HG02973 (cell line): Measurements from ENCODE around the gene GTPBP6.
"Not testable (repeated sequence)": the region's sequence is repeated elsewhere in the genome, so short reads cannot be mapped to it uniquely, and the experiment has no call there.

Experiments used
- ATAC-seq: cut with Tn5 transposase; IDR thresholded peaks from one replicate; pipeline ENCODE4 v1.9.1; 2021; ENCODE audit warnings: moderate library complexity; ENCODE audit not compliant: unreplicated experiment

GTPBP6 gene

DNA sequence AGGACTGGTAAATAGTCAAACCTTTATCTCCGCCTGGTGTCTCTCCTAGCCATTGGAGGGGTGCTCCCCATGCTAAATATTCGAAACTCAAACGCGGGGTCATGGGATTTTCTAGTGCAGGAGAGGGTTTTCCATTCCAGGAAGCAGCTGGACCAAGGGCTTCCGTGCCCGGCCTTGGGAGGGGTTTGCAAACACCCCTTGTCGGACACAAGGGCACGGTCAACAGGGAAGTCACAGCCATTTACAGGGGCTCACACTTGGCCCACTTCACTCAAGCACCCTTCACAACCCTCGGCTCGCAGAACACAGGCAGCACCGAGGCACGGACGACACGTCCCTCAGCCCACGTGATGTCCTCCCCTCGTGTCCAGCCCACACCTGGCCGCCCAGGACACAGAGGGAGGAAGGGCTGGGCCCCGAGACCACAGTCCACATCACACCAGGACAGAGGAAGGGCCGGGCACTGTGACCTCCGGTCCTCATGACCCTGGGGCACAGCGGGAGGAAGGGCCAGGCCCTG lies 47.7 kb downstream of the GTPBP6 start:
- ATAC-seq, result no peak

DNA sequence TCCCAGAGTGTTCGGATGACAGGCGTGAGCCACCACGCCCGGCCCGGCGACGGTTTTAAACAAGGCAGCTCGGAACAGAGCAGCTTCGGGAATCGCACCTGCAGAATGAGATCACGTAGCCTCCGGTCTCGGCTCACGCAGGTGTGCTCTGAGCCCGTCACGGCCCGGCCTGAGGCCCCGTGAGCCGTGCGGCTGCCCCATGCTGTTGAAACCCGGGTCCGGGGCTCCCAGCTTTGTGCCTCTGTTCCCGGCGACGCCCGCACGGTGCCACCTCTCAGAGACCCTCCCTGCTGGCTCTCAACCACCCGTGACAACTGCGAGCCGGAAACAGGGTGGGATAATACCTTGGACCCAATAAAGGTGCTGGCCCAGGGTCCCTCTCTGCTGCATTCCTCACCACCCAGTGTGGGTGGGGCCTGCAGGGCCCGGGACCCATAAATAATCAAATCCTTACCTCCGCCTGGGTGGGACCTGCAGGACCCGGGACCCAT lies 50.8 kb downstream of the GTPBP6 start:
- no peak for ATAC-seq

- ATAC-seq, result no peak
Measured at GRCh38 chrX:265502-265901, 53.1 kb downstream of the GTPBP6 start.

GRCh38 chrX:264634-265455 lies 53.8 kb downstream of the GTPBP6 start:
- ATAC-seq, result no peak

DNA sequence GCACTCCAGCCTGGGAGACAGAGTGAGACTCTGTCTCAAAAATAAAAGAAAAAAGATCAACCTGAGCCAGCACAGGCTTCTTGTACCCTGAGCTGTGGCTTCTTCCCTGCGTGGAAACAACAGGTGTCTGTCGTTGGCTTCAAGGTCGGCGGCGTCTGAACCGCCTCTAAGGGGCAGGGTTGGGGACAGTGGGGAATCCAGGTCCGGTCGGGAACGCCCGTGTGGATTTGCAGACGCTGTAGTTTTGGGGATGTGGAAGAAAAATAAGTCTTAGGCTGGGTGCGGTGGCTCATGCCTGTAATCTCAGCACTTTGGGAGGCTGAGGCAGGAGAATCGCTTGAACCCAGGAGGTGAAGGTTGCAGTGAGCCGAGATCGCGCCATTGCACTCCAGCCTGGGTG lies 54.6 kb downstream of the GTPBP6 start:
- ATAC-seq, result not testable (repeated sequence)

DNA sequence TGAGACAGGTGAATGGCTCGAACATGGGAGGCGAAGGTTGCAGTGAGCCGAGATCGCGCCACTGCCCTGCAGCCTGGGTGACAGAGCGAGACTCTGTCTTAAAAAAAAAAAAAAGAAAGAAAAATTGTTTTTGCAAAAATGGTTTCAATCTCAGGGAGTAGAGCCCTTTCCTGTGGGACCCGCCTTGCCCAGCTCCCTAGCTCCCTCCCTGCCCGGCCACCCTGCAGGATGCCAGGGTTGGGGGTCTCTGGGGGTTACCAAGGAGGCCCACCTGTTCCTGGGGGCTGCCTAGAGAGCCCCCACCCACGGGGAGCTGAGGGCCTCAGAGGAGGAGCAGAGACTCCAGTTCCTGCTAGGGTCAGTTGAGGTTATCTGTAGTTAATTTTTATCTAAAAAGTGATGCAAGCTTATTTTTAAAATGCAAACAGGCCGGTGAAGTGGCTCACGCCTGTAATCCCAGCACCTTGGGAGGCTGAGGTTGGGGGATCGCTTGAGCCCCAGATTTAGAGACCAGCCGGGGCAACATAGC lies 56.2 kb downstream of the GTPBP6 start:
- no peak for ATAC-seq

DNA sequence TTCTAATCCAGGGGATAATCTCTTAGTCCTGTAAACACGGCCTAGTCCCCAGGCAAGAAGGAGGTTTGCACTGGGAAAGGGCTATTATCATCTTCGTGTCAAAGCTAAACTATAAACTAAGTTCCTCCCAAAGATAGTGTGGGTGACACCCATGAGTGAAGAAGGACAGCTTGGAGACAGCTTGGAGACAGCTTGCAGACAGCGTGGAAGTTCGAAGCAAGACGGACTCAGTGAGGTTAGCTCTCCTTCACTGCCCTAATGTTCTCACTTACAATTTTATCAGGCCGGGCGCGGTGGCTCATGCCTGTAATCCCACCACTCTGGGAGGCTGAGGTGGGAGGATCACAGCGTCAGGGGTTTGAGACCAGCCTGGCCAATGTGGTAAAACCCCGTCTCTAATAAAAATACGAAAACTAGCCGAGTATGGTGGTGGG lies 56.7 kb downstream of the GTPBP6 start:
- ATAC-seq, result no peak

DNA sequence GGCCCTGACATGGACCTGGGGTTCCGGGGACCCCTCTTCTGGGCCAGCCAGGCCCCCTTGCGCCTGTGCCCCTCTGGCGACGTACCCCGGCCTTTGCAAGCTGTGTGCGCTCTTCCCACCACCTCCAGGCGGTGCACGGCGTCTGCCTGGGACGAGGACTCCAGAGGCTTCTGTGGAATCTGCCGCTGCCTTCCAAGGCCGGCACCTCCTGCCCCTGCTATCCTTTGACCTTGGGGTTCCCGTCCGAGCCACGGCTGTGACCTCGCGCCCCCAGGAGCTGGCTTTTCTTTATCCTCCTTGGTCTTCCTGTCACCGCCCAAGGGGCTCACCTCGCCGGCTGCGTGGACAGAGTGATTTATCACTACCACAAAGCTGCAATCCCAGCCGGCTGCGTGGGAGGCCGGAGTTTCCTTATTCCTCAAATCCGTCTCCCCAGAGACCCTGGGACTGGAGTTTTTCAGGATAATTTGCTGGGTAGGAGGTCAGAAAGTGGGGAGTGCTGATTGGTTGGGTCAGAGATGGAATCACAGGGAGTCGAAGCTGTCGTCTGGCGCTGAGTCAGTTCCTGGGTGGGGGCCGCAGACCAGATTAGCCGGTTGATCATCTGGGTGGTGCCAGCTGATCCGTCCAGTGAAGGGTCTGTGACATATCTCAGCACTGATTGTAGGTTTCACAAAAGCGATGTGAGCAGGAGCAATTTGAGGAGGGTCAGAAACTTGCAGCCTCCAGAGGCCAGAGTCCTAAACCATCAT lies 57.3 kb downstream of the GTPBP6 start:
- ATAC-seq, result no peak

- no peak for ATAC-seq
Measured at GRCh38 chrX:259692-260355, 58.8 kb downstream of the GTPBP6 start.

- no peak for ATAC-seq
Measured at GRCh38 chrX:258291-259040, 60.1 kb downstream of the GTPBP6 start.

DNA sequence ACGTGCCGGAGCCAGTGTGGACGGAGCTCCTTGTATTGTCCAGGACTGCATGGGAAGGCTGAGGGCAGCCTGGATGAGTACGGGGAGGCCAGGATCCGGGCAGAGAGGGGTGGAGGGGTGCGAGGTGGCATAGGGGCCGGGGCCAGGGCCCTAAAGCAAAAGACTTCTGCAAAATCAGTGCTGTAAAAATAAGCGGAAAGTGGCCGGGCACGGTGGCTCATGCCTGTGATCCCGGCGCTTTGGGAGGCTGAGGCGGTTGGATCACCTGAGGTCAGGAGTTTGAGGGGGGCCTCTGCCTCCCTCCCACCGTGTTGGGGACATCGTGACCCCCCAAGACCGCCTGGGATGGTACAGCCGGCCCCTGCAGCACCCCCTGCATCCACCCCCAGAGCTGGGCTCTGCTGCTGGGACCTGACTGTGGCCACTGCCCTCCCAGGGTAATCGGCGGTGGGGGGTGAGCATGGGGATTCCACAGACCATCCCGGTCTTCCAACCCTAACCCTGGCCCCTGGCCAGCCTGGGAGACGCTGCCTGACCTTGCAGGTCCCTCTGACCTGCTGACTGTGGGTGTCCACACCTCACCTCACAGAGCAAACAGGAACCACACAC lies 60.8 kb downstream of the GTPBP6 start:
- no peak for ATAC-seq

GRCh38 chrX:257054-257453 lies 61.5 kb downstream of the GTPBP6 start:
- ATAC-seq, result not testable (repeated sequence)

GRCh38 chrX:255923-256331 lies 62.7 kb downstream of the GTPBP6 start:
- ATAC-seq, result no peak
